GM21360 (cell line): ENCODE data around the gene CTPS1.

Experiments used
- ATAC-seq: cut with Tn5 transposase; IDR thresholded peaks from one replicate; pipeline ENCODE4 v1.9.1; 2021; ENCODE audit warnings: mild to moderate bottlenecking, moderate library complexity; ENCODE audit not compliant: unreplicated experiment

The CTPS1 gene

DNA sequence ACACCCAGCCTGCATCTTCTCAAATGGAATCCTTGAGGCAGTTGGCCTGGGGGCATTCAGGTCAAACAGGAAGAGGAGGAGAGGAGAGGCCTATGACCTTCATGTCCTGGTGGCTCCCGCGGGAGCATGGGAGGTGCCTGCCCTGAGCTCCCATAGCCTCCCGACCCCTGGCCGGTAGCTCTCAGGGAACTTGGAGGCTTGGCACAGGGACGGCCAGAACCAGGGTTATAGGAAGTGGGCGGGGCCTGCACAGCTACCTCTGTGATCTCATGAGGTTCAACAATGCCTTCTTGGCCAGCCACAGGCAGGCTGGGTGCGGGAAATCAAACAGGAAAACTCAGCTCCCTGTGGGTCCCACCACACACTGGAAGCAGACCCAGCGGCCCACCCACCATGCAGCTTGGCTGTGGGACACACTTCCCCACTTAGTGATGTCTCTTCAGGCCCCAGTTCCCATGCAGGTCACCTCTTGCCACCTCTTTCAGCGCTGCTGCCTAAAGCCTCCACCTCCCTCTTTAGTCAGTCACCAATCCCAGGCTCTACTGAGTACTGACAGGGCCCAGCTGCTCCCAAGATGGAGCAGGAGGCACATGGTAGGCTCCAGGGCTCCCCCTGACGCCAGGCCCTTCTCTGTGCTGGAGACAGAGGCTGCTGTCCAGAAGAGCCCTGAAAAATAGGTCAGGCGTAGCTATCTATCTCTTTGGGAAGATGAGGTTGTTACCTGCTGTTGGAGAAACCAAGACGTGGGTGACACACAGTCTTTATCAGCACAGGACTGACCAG is 42.2 kb downstream of the CTPS1 start, which contains the start of gene SLFNL1:
TSS of gene SLFNL1 (minus strand) at position 200 of the 783 bp plus-strand sequence. CDS start 1,065 bp downstream, outside the sequence.
- no peak for ATAC-seq

DNA sequence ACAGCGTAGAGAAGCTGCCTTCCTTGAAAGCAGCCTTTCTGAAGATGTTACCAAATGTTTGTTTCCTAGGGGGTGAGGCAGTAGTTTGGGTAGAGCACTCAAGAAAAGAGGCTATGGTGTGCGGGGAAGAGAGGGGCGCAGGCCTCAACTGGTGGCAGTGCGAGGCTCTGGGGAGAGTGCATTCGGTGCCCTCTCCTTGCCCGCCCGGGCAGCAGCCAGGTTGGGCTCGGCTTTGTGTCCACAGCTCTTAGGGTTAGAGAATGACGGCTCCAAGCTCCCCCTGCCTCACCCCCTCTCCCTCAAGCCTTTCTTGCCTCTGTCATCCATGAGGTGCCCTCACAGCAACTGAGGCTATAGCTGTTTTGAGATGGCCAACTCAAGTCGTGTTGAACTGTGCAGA is 42.9 kb downstream of the CTPS1 start:
- ATAC-seq = no peak

DNA sequence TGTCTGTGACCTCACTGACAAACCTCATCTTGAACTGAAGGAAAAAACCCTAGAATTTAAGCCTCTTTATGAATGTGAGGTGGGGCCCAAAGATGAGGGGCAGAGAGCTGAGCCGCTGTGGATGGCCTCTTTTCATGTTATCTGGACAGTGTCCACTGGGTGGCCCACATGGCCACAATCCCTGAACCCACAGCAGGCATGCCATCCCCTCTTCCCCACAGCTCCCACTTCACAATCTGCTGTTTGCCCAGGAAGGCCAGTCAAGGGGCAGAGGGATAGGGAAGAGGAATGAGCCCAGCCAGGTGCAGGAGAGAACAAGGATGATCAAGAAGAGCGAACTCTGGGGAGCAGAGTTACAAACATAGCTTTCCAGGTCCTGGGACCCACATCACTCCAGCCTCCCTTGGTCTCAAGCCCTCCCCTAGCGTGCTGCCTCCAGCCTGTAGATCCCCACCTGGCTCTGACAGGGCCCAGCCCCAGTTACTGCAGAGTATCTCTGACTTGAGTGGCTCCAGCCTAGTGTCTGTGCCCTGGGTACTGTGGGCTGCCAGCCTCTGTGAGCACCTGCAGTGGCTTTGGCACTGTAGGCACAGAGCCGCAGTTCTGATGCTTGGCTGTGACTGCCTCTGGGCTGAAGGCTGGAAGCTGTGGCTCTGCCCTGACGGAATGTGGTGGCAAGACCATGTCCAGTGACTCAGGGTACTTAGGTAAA is 43.9 kb downstream of the CTPS1 start:
- no peak for ATAC-seq

DNA sequence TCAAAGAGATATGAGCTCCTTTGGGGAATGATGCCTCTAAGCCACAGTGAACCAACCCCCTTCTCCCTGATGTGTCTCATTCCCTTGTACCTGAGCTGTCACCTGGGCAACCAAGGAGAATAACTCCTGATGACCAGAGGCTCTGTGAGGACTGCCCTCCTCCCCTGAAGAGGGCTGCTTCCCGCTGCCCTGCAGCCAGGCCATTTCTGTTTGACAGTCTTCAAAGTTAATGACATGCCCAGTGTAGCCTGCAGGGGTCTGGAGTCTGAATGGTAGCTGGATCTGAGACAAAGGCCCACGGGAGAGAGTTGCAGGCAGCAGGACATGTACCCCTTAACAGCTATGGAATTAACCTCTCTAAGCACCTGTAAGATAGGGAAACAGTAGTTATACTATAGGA is 45.5 kb downstream of the CTPS1 start:
- ATAC-seq = no peak

DNA sequence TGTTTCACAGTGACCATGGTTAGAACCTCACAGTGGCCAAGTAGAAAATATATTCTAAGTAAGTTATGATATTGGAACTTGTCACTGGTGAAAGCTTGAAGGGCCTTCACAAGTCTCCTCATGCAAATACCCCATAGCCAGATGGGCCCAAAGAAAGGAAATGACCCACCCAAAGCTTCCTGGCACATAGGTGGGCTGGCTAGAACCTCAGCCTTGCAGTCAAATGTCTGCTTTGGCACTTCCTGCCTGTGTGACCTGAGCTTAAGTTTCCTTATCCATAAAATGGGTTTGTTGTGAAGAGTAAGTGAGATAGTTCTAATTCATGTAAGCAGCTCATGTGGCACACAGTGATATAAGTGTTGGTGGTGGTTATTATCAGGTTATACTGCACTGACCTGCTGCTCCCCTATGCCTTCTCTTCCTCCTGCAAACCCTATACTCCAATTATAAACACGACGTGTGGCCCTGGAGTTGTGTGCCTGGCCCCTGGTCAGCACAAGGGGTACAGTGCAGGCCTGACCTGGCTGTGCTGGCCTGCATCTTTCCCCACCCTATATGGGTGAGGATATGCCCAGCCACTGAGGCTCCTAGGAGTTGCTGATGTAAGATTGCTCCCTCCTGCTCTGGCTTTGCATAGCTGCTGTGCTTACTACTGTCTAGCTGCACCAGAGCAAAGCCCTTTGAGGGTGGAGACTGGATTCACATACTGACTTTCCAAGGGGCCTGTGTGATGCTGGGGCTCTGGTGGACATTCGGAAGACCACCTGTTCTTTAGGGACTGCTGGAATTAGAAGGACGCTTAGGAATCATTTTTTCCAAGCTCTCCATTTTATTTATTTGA is 46.7 kb downstream of the CTPS1 start:
- no peak for ATAC-seq

DNA sequence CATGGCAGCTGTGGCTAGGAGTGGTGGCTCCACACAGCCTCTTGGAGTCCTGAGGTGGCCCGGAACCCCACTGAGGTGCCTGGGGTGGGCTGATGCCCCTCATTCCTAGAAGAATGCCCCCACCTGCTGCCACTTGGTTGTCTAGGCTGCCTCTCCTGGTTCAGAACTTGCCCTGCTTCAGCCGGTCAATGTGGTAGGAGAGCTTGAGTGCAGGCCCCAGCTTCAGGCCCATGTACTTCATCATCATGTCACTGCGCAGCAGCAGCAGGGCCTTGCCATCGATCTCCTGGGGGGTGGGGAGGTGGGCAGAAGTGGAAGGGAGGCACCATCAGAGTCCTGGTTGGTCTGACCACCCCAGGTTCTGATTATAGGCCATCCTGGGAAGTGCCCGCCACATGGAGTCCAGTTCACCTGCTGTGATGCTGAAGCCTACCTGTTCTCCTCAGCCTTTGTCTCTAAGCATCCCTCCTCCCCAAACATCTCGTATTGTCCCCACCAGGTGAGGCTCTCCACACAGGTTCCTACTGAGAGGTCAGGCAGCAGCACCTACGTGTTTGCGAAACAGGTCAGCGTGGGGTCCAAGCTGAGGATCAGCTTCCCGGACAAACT is 48.6 kb downstream of the CTPS1 start:
- ATAC-seq = no peak

DNA sequence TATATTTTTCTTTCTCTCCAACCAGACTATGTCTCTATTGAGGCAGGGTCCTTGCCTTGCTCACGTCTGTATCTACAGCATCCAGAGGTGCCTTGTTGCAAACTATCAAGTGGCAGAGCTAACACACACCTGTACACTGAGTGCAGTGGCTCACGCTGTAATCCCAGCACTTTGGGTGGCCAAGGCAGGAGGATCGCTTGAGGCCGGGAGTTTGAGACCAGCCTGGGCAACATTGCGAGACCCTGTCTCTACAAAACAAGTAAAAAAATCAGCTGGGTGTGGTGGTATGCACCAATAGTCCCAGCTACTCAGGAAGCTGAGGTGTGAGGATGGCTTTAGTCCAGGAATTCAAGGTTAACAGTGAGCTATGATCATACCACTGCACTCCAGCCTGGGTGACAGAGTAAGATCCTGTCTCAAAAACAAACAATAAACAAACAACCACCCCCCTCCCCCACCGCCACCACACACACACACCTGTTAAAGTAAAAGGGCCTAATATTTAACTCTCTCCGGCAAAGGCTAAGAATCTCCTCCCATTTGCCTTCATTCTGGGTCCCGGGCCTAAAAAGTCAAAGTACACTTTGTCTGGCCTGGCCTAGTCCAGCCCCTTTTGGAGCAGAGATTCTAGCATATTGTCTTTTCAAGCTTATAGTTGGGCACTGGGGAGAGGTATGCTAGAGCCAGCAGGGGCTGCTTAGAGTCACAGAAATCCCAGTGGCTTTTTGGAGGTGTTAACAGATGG is 51.5 kb downstream of the CTPS1 start:
- no peak for ATAC-seq

DNA sequence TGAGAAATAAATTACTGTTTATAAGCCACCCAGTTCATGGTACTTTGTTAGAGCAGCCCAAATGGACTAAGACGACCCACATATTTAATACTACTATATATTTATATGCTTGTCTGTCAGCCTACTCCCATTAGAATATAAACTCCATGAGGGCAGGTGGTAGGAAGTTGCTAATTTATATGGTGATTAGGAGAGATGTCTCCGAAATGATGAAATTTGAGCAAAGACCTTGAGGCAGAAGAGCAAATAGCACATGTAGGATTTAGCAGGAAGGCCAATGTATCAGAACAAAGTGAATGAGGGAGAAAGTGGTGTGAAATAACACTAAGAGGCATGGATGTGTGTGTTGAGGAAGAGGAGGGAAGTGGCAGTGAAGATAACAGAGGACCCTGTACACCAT is 52.7 kb downstream of the CTPS1 start:
- ATAC-seq = no peak

DNA sequence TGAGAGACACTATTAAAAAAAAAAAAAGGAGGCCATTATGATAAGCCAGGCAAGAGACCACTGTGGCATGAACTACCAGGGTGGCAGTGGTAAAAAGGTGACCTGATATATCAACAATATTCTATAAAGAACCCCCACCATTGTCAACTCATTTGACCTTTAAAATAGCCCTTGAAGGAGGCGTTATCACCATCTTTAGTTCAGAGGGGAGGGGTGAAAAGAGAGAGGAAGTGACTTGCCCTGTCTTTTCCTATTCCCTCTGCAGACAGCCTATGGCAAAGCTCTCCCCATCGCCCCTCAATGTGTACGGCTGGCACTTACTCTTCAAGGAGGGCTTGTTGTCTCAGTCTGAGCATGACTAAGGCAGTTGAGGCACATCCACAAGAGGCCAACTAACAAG is 53.8 kb downstream of the CTPS1 start:
- ATAC-seq = no peak

DNA sequence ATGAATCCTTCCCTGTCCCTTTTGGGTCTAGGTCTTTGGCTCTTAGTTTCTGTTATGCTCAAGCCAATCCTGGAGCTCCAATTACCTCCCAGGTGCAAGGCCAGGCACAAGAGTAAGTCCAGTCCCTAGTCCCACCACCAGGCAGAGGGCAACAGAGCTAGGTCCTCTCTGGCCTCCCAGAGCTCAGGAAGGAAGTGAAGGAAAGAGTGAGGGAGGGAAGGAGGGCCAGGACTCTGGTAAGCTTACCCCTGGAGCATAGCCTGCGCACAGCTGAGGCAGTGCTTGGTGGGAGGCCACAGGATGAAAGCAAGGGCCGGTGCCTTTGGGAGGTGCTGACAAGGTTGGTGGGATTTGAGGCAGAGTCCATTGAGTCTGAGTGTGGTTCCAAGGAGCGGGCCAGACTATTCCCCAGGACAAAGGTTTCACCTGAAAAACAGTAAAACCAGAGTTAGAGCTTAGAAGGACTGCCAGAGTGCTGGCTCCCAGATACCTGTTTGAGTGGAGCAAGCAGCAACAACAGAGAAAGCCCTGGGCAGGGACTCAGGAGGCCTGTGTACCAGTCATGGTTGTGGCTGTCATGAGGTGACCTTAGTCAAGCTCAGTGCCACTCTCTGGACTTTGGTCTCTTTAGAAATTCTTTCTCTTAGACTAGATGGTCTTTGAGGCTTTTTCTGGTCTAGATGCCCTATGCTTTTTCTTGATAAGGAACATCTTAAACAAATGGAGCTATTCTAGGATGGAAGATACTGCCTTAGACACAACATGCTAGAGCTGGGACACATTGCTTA is 57.8 kb downstream of the CTPS1 start:
- ATAC-seq = no peak

DNA sequence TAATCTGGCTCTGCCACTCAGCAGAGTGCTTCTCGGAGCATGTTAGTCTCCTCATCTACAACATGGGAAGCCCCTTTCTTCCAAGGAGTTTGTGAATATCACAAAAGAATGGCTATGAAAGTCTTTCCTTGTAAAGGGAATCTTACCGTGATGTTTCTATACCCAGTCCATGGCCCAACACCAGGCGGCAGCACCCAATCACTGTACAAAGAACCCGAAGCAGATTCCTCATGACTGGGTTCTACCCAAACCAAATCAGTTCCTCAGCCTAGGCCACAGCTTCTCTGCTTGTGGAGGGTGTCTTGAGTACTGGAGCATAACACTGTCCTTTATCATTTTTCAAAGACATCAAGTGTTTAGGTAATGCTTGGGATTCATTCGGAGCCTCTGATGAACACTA is 58.6 kb downstream of the CTPS1 start:
- no peak for ATAC-seq

DNA sequence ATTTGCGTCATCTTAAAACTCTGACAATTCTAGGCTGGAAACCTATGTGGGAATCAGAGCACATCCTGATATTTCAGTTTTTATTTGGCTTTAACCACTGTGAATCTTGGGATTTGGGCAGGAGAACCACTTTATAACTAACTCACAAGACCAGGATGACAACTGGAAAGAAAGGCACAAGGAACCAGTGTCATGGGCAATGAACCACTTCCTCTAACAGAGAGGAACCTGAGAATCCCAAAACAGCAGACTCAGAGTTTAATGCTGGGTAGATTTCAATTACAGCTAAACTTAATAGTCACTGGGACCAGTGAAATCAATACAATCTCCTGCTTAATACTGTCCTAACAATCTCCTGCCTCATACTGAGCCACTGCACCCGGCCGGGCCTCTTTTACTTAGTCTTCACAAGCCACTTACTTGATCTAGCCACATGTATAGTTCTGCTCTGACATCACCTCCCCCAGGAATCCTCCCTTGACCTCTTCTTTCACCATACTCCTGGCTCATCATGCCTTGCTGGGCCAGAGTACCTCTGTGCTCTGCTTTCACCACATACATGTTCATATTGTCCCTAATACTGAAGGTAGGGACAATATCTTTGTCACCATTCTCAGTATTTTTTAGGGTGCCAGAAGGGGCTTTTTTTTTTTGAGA is 62.2 kb downstream of the CTPS1 start:
- no peak for ATAC-seq

DNA sequence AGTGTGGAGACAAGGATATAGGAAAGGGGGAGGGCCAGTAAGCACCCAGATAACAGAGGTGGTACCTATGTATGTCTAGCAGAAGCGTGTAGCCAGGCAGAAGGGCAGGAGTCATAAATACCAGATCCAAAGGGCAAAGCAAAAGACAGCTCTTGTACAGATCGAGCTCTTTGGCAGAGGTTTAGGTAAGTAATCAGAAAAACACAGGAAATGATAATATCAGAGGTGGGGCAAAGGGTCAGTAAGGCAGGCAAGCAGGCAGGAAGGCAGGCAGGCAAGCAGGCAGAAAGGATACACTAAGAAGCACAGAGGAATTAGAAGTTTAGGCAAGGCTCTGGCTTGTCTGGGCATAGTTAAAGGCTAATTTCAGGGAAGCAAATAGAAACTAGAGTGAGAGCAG is 64.7 kb downstream of the CTPS1 start:
- ATAC-seq = no peak

DNA sequence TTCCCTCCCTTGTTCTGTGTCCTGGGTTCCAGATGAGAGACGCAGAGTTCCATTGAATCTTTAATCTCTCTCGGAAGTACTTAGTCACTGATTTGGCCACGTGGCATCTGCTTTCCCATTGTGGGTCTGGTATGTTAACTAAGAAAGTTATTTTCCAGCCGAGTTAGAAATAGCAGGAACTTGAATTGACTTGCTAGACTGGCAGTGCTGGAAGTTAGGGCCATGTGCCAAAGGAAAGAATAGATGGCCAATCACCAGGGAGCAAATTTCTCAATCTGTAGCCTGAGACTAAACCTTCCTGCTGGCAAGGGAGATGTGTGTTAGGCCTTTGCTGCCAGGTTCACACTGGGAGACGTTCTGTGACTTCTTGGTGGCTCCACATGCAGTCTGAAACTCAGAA is 66.2 kb downstream of the CTPS1 start:
- ATAC-seq = no peak

DNA sequence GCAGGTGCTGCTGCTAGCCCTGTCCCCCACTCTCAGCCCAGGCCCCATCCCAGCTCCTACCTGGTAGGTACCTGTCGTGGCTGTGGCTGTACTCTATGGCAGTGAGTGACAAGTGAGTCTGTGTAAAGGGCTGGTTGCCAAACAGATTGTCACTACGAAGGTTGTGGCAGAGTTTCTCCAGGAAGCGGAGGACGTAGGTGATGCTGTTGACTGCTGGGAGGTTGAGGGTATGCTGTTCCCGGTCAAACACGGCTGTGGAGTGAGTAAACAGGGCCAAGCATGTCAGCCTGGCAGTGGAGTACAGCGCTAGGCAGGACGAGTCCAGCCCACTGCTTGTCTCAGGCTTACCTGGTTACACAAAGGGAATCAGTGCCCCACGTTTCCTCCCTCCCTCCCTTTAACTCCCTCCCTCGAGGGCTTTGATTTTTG is 66.9 kb downstream of the CTPS1 start:
- no peak for ATAC-seq

DNA sequence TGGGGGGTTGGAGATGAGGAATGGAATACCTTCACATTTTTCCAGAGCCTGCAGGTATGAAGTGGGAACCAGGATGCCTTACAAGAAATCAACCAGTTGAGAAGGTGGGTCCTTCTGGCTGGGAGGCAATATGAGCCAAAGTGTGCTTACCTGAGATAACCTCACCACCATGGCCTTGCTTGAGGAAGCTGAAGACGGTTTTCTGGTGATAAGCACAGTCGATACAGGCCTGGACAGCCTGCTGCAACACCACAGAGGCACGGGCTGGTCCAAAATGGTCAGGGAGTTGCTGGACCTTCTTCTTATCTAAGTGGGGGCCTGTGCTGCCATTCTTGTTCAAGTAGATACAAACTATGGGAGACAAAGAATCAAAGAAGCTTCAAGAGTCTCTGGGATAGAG is 69.0 kb downstream of the CTPS1 start:
- no peak for ATAC-seq

DNA sequence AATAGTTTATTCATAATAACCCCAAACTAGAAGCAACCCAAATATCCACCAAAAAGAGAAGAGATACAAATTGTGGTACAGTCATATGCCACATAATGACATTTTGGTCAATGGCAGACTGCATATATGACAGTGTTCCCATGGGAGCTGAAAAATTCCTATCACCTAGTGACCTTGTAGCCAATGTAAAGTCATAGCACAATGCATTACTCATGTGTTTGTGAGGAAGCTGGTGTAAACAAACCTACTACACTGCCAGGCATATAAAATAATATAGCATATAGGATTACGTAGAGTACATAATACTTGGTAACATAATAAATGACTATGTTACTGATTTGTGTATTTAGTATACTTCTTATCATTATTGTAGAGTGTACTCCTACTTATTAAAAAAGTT is 71.5 kb downstream of the CTPS1 start:
- ATAC-seq = no peak

DNA sequence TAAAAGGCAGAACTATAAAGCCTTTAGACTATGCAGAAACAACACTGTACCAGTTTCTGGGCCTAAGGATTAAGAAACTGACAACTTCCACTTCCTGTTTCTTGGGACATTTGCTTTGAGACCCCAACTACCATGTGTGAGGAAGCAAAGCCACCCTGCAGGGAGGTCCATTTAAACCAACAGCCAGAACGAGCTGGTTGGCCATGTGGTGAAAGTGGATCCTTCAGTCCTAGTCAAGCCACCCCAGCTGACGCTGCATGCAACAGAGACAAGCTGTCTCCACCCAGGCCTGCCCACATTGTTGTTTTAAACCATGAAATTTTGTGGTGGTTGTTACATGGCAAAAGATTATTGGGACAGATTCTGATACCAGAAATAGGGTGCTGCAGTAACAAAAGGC is 73.8 kb downstream of the CTPS1 start:
- no peak for ATAC-seq

DNA sequence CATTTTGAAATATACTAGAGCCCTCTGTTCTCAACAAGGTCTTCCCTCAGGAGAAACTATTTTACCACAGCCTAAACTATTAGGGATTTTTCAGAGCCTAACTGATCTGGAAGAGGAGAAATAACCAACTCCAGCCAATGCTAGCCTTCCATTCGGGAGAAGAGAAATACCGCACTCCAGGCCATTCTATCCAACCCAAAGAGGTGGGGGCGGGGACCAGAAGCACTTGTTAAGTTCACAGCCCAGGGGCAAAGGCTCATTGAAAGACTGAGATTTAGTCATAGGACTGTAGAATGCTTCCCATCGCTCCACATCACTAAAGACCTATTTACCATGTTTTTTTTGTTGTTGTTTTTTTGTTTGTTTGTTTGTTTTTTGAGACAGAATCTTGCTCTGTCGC is 77.4 kb downstream of the CTPS1 start:
- no peak for ATAC-seq
